Suprapubic skin (tissue), 4 donors: Measurements from ENCODE around the gene DDA1. TPM values are rescaled to one million over a fixed set of nuclear protein-coding genes. Genes with fewer than 3 reads are reported as not detected.

Experiments
- DNase-seq, 2 donors: peaks; one replicate each; pipeline ENCODE4 v3.0.0-alpha.2; 2019; ENCODE audit warnings: low spot score in 2 of 2
- H3K27ac ChIP-seq: fragments of 200-600 bp; sonication (generic); one replicate; pipeline ENCODE4 v1.5.1; 2019
- H3K27me3 ChIP-seq: fragments of 200-600 bp; sonication (generic); one replicate; pipeline ENCODE4 v1.5.1; 2019
- H3K36me3 ChIP-seq: fragments of 200-600 bp; sonication (generic); one replicate; pipeline ENCODE4 v1.5.1; 2019
- H3K4me1 ChIP-seq: fragments of 200-600 bp; sonication (generic); one replicate; pipeline ENCODE4 v1.5.1; 2019
- H3K4me3 ChIP-seq: fragments of 200-600 bp; sonication (generic); one replicate; pipeline ENCODE4 v1.5.1; 2019; ENCODE audit warnings: mild to moderate bottlenecking
- H3K9me3 ChIP-seq: fragments of 200-600 bp; sonication (generic); one replicate; pipeline ENCODE4 v1.5.1; 2019
- EP300 ChIP-seq: sonication (generic); formaldehyde crosslinking; IDR thresholded peaks from one replicate; pipeline ENCODE4 v1.6.1; 2017; ENCODE audit warnings: antibody characterized with exemption
- POLR2A ChIP-seq, 2 donors: fragments of 450-650 bp; IDR thresholded peaks; one replicate each; pipeline ENCODE4 v1.6.1; 2017; ENCODE audit warnings: antibody characterized with exemption in 2 of 2, mild to moderate bottlenecking in 2 of 2, moderate library complexity in 2 of 2
- POLR2AphosphoS5 ChIP-seq, 3 donors: sonication (generic); formaldehyde crosslinking; IDR thresholded peaks; one replicate each; pipeline ENCODE4 v1.6.1; 2017; ENCODE audit warnings: antibody characterized with exemption in 3 of 3
- WGBS: methylation state at CpG from one replicate; pipeline ENCODE4 v1.1.5; 2018; 5-methylcytosine and 5-hydroxymethylcytosine counted together
- total RNA-seq, 4 donors: library from RNA; depleted of rRNA; stranded (reverse); fragments of >200 nt; gene quantifications; one replicate each; pipeline ENCODE4 v1.1.0, GENCODE V29; 2016
- TF ChIP-seq, protein P1 (sequence below), 2 donors: fragments of 200-600 bp in 1 of 2; fragments of 450-650 bp in 1 of 2; sonication (generic) in 1 of 2; IDR thresholded peaks; one replicate each; pipeline ENCODE4 v1.5.1; 2016 to 2019; ENCODE audit warnings: antibody characterized with exemption in 2 of 2, mild to moderate bottlenecking in 1 of 2, moderate library complexity in 1 of 2

Gene DDA1
- total RNA-seq, 4 donors from 2014 or later, result 17.9 to 35.2 (median 22.8) TPM

DNA sequence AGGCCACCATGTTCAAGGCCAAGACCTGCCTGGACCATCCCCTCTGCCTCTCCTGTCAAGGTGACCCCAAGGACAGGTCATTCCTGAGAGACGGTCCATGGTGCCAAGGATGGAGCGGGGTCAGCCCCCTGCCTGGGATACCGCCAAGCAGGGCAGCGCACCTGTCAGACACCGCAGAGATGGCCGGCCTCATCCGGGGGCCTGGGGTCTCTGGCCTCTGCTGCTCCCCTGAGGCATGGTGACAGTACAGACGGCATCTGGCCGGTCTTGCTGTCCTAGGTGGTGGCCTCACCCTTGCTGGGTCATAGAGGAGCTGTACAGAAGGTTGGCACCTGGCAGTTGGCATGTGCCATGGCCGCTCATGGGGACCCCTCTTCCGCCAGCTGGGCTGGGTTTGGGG, 11.1 kb downstream of the DDA1 start:
- TF ChIP-seq POLR2A (IDR thresholded peaks at IDR 0.05) (no peak), EP300 (no peak), POLR2AphosphoS5 (IDR thresholded peaks at IDR 0.05) (no peak)
- TF ChIP-seq, protein P1, sequence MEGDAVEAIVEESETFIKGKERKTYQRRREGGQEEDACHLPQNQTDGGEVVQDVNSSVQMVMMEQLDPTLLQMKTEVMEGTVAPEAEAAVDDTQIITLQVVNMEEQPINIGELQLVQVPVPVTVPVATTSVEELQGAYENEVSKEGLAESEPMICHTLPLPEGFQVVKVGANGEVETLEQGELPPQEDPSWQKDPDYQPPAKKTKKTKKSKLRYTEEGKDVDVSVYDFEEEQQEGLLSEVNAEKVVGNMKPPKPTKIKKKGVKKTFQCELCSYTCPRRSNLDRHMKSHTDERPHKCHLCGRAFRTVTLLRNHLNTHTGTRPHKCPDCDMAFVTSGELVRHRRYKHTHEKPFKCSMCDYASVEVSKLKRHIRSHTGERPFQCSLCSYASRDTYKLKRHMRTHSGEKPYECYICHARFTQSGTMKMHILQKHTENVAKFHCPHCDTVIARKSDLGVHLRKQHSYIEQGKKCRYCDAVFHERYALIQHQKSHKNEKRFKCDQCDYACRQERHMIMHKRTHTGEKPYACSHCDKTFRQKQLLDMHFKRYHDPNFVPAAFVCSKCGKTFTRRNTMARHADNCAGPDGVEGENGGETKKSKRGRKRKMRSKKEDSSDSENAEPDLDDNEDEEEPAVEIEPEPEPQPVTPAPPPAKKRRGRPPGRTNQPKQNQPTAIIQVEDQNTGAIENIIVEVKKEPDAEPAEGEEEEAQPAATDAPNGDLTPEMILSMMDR (IDR thresholded peaks at IDR 0.05), result no peak
- 100% methylated on average over 1 of the region's 11 CpGs for WGBS
- no peak for DNase-seq
- Histone ChIP-seq H3K27ac (no peak overlapping the region), H3K27me3 (no peaks in the 10 kb centered on the region), H3K36me3 (peaks cover 51% of the 10 kb centered on the region), H3K4me1 (peaks cover 12% of the 10 kb centered on the region), H3K4me3 (no peak overlapping the region), H3K9me3 (no peaks in the 10 kb centered on the region)

DNA sequence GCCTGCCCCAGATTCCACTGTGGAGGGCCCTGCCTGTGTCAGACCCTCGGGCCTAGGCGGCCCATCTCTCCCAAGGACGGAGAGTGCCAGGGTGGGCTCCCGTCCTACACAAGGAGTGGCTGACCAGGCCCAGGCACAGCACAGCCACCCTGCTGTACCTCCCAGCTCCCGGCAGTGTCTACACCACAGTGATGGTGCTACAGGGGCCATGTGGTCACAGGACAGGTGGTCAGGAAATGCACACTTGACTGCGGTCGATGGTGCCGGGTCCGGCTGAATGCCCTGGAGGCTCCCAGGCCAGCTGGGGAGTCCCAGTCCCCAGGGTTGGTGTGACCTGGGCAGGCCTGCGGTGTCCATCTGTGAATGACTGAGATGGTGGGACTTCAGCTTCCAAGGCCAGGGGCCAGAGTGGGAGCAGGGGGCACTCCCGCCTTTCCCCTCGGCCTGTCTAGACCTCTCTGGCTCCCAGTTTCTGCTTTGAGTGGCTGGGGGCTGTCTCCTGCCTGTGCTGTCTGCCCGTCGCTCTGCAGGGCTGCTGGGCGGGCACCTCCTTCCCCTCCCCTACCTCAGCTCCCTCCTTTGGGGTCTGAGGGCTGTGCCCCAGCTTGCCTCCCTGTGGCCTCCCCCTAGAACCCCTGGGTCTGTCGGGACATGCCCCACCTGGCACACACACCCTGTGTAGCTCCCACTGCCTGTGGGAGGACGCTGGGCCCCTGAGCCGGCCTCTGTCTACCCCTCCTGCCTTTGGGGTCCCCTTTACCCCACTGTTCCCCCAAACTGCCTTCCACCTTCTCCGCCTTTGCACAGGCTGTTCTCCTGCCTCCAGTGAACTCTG, 12.5 kb downstream of the DDA1 start:
- TF ChIP-seq POLR2AphosphoS5 (IDR thresholded peaks at IDR 0.05) (no peak), POLR2A (IDR thresholded peaks at IDR 0.05) (no peak), EP300 (no peak)
- TF ChIP-seq, protein P1 (IDR thresholded peaks at IDR 0.05), result no peak
- WGBS, result 83% methylated on average over 10 of the region's 19 CpGs
- H3K27ac ChIP-seq, result no peak overlapping the region
- no peak for DNase-seq
- H3K36me3 ChIP-seq, result peaks cover 41% of the 10 kb centered on the region
- no peaks in the 10 kb centered on the region for H3K27me3 ChIP-seq
- H3K4me1 ChIP-seq, result peaks cover 22% of the 10 kb centered on the region
- no peak overlapping the region for H3K4me3 ChIP-seq
- H3K9me3 ChIP-seq, result no peaks in the 10 kb centered on the region

DNA sequence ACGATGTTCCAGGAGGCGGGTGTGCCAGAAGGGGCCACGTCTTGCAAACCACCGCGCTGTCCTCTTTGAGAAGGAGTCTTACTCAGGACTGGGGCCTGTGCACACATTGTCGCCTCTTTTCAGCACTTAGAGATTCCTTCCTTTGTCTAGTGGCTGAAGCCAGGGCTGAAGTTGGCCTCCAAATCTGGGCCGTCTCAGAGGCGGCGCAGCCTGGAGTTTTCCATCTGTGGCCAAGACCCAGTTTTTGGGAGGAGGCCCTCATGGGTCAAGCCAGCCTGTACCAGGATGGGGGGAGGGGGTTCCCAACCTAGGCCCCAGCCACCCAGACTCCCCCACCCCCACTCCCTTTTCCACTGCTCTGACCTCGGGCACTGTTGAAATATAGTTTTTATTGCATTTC, 13.5 kb downstream of the DDA1 start:
- peaks cover 41% of the 10 kb centered on the region for H3K36me3 ChIP-seq

DNA sequence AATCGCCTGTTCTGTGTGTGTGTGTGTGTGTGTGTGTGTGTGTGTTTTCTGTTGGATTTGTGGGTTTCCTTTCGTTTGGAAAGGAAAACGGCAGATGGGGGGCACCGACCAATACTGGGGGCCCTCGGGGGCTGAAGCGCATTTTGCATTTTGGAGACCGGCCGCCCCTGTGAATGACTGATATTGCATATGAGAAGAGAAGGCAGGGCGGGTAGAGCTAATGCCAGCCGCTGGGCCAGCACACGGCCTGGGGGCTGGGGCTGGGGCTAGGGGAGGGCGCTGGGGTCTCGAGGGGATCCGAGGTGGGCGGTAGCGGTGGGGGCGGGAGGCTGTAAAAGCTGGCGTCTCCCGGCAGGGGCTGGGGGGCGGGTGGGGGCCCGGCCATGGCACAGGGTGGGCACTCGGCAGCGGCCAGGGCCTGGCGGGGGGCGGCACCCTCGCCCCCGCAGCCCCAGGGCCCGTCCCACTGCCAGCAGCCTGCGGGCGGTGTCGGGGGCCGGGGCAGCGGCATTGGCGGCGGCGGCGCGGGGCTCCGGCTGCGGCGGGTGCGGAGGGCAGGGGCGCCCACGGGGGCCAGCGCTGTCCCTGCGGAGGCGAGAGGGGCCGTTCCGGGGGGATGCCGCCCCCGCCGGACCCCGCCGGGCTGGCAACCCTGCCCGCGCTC, 14.1 kb downstream of the DDA1 start:
- peak overlapping the region; percentile 26 for H3K4me3 ChIP-seq
- H3K9me3 ChIP-seq, result no peaks in the 10 kb centered on the region
- TF ChIP-seq EP300 (no peak), POLR2A (IDR thresholded peaks at IDR 0.05) (no peak), POLR2AphosphoS5 (IDR thresholded peaks at IDR 0.05) (no peak)
- TF ChIP-seq, protein P1 (IDR thresholded peaks at IDR 0.05), result no peak
- no peak for DNase-seq
- 25% methylated on average over 13 of the region's 56 CpGs for WGBS
- H3K27me3 ChIP-seq, result no peaks in the 10 kb centered on the region
- H3K36me3 ChIP-seq, result peaks cover 40% of the 10 kb centered on the region
- H3K27ac ChIP-seq, result no peak overlapping the region
- peaks cover 35% of the 10 kb centered on the region for H3K4me1 ChIP-seq

More for the DNA sequence above, 13.5 kb downstream of the DDA1 start:
- Histone ChIP-seq H3K9me3 (no peaks in the 10 kb centered on the region), H3K4me3 (no peak overlapping the region), H3K27ac (no peak overlapping the region), H3K4me1 (peaks cover 29% of the 10 kb centered on the region), H3K27me3 (no peaks in the 10 kb centered on the region)
- WGBS, result 58% methylated on average over 8 of the region's 10 CpGs
- DNase-seq, result no peak
- TF ChIP-seq EP300 (no peak), POLR2AphosphoS5 (IDR thresholded peaks at IDR 0.05) (no peak), POLR2A (IDR thresholded peaks at IDR 0.05) (no peak)
- TF ChIP-seq, protein P1 (IDR thresholded peaks at IDR 0.05), result no peak

DNA sequence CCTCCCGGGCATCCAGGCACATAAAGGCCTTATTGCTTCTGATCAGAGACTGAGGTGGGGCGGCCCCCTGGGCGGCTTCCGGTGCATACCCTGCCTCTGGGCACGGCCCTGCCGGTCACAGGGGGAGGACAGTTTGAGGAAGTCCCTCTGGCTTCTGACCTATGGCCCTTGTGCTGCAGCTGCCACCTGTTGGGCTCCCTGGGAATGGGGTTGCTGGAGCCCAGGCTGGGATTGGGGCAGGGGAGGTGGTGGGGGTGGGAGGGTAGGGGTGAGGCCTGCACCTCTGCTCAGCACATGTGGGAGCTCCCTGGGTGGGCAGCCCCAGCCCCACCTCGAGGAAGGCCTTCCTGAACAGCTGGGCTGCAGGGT, 14.6 kb downstream of the DDA1 start:
- peak in 1 of 2 donors; percentile 64 for DNase-seq
- whole genome bisulfite sequencing, result 27% methylated on average over 3 of the region's 7 CpGs
- Histone ChIP-seq H3K36me3 (peaks cover 35% of the 10 kb centered on the region), H3K27me3 (no peaks in the 10 kb centered on the region), H3K4me3 (peak overlapping the region; percentile 26), H3K9me3 (no peaks in the 10 kb centered on the region), H3K27ac (no peak overlapping the region), H3K4me1 (peaks cover 40% of the 10 kb centered on the region)
- TF ChIP-seq, protein P1 (IDR thresholded peaks at IDR 0.05), result no peak
- TF ChIP-seq POLR2A (IDR thresholded peaks at IDR 0.05) (no peak), EP300 (no peak), POLR2AphosphoS5 (IDR thresholded peaks at IDR 0.05) (no peak)
